Endothelial cell of umbilical vein (primary cell): ENCODE measurements around the gene UBE3D.

Experiments
- EZH2 ChIP-seq: IDR thresholded peaks from 2 replicates; pipeline ENCODE4 v1.6.1; 2012; ENCODE audit warnings: borderline replicate concordance, low read depth, mild to moderate bottlenecking, moderate library complexity, low read length, inconsistent platforms; ENCODE audit not compliant: severe bottlenecking
- FOS ChIP-seq: IDR thresholded peaks from 2 replicates; pipeline ENCODE4 v1.6.1; 2011; ENCODE audit warnings: mild to moderate bottlenecking, low read length, moderate library complexity, borderline replicate concordance; ENCODE audit not compliant: insufficient read depth
- GATA2 ChIP-seq: IDR thresholded peaks from 2 replicates; pipeline ENCODE4 v1.7.0; 2011; ENCODE audit warnings: low read depth, mild to moderate bottlenecking, moderate library complexity, mixed read lengths, low read length; ENCODE audit not compliant: insufficient read length, insufficient read depth
- JUN ChIP-seq: IDR thresholded peaks from 2 replicates; pipeline ENCODE4 v1.6.1; 2011; ENCODE audit warnings: borderline replicate concordance, low read depth; ENCODE audit not compliant: insufficient read length, insufficient read depth
- MYC ChIP-seq: IDR thresholded peaks from one replicate; pipeline ENCODE4 v1.6.1; 2011; ENCODE audit warnings: mild to moderate bottlenecking, low read depth, low read length
- POLR2A ChIP-seq: IDR thresholded peaks from 2 replicates; pipeline ENCODE4 v1.6.1; 2012; ENCODE audit warnings: low read depth, mild to moderate bottlenecking, control low read depth, low read length
- POLR2AphosphoS5 ChIP-seq: IDR thresholded peaks from 2 replicates; pipeline ENCODE4 v1.6.1; 2012; ENCODE audit warnings: low read depth, mild to moderate bottlenecking, control low read depth, low read length, moderate library complexity; ENCODE audit not compliant: insufficient read depth
- TF ChIP-seq, protein P1 (sequence below), 2 donors: IDR thresholded peaks; 1 replicate in 1 of 2; 2 replicates in 1 of 2; pipeline ENCODE4 v1.5.1; 2011; ENCODE audit warnings: low read length in 2 of 2, mild to moderate bottlenecking in 2 of 2, moderate library complexity in 2 of 2, control low read depth in 1 of 2, inconsistent platforms in 1 of 2, low read depth in 1 of 2; ENCODE audit not compliant: insufficient read depth in 1 of 2; ENCODE audit errors: extremely low read depth in 1 of 2
- TF ChIP-seq, protein P2 (sequence below): IDR thresholded peaks from 2 replicates; pipeline ENCODE4 v1.6.1; 2011; ENCODE audit not compliant: insufficient read depth, insufficient read length

DNA sequence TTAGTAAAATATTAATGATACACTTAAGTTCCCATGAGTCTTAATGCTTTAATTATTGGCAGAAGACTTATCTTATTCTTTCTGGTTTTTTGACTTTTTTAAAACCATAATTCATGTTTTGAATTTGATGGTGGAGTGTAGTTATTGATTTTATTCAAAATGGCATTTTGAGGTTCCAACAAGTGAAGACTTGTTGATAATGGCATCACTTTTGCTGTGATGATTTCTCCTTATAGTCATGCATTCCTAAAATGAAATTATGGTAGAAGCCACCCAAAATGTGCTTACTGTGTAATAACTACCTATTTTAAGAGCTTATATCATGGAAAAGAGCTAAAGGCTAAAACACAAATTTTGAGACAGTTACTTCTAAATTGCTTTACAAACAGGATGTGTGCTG, 4.0 kb upstream of the UBE3D start:
- TF ChIP-seq, protein P1, sequence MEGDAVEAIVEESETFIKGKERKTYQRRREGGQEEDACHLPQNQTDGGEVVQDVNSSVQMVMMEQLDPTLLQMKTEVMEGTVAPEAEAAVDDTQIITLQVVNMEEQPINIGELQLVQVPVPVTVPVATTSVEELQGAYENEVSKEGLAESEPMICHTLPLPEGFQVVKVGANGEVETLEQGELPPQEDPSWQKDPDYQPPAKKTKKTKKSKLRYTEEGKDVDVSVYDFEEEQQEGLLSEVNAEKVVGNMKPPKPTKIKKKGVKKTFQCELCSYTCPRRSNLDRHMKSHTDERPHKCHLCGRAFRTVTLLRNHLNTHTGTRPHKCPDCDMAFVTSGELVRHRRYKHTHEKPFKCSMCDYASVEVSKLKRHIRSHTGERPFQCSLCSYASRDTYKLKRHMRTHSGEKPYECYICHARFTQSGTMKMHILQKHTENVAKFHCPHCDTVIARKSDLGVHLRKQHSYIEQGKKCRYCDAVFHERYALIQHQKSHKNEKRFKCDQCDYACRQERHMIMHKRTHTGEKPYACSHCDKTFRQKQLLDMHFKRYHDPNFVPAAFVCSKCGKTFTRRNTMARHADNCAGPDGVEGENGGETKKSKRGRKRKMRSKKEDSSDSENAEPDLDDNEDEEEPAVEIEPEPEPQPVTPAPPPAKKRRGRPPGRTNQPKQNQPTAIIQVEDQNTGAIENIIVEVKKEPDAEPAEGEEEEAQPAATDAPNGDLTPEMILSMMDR (IDR thresholded peaks at IDR 0.05; ENCODE audit: extremely low read depth in 1 of 2, insufficient read depth in 1 of 2, low read depth in 1 of 2, low read length in 2 of 2), result no peak
- TF ChIP-seq EZH2, result no peak
- no peak for TF ChIP-seq POLR2AphosphoS5
- TF ChIP-seq POLR2A, result no peak
- TF ChIP-seq MYC, result no peak
- TF ChIP-seq, protein P2, sequence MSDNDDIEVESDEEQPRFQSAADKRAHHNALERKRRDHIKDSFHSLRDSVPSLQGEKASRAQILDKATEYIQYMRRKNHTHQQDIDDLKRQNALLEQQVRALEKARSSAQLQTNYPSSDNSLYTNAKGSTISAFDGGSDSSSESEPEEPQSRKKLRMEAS, result no peak
- TF ChIP-seq GATA2, result no peak
- no peak for TF ChIP-seq JUN
- TF ChIP-seq FOS, result no peak
